ENCODE measurements around the gene SPTBN5. TPM values are rescaled to one million over a fixed set of nuclear protein-coding genes. Genes with fewer than 3 reads are reported as not detected.

Gene SPTBN5
- total RNA-seq, 2 experiments from 2014 or later: 0.11 to 0.14 TPM

- Mint-ChIP-seq H3K4me1 (ENCODE audit: low read depth) (peaks cover 4% of the 10 kb centered on the region), H3K4me3 (no peak overlapping the region), H3K27ac (no peak overlapping the region), H3K9me3 (no peaks in the 10 kb centered on the region), H3K27me3 (peaks cover 14% of the 10 kb centered on the region), H3K36me3 (ENCODE audit: low read depth) (no peaks in the 10 kb centered on the region)
- ChIA-PET CTCF (interaction anchor here (1.3 kb wide), 1 partner anchor 18 kb away, joined by 3 read pairs; no protein-coding TSS in a partner anchor), POLR2A (interaction anchor here (2.0 kb wide), 1 partner anchor 14 kb away, joined by 5 read pairs; no protein-coding TSS in a partner anchor)
- DNase-seq (no peak), ATAC-seq (no peak)
- intact Hi-C loops (cut with micrococcal nuclease): no loop called here
- no peak for TF ChIP-seq CTCF (IDR thresholded peaks at IDR 0.05)
Observed at GRCh38 chr15:41880156-41880877, 13.5 kb downstream of the SPTBN5 start.

GRCh38 chr15:41879321-41879845 lies 14.5 kb downstream of the SPTBN5 start:
- peaks cover 14% of the 10 kb centered on the region for H3K27me3 Mint-ChIP-seq
- DNase-seq (no peak), ATAC-seq (no peak)
- no peaks in the 10 kb centered on the region for H3K36me3 Mint-ChIP-seq (ENCODE audit: low read depth)
- H3K9me3 Mint-ChIP-seq: no peaks in the 10 kb centered on the region
- H3K4me3 Mint-ChIP-seq: no peak overlapping the region
- POLR2A ChIA-PET: no interaction called here
- CTCF ChIA-PET: no interaction called here
- intact Hi-C loops (cut with micrococcal nuclease): no loop called here
- TF ChIP-seq CTCF (IDR thresholded peaks at IDR 0.05): no peak
- no peak overlapping the region for H3K27ac Mint-ChIP-seq
- H3K4me1 Mint-ChIP-seq (ENCODE audit: low read depth): peaks cover 4% of the 10 kb centered on the region

- H3K9me3 Mint-ChIP-seq: no peaks in the 10 kb centered on the region
- ChIA-PET CTCF (no interaction called here), POLR2A (no interaction called here)
- ATAC-seq (no peak), DNase-seq (no peak)
- H3K27me3 Mint-ChIP-seq: peaks cover 14% of the 10 kb centered on the region
- H3K4me1 Mint-ChIP-seq (ENCODE audit: low read depth): peaks cover 4% of the 10 kb centered on the region
- H3K4me3 Mint-ChIP-seq: no peak overlapping the region
- intact Hi-C loops (cut with micrococcal nuclease): no loop called here
- no peaks in the 10 kb centered on the region for H3K36me3 Mint-ChIP-seq (ENCODE audit: low read depth)
- H3K27ac Mint-ChIP-seq: no peak overlapping the region
- no peak for TF ChIP-seq CTCF (IDR thresholded peaks at IDR 0.05)
Observed at GRCh38 chr15:41878355-41878699, 15.5 kb downstream of the SPTBN5 start.

- POLR2A ChIA-PET: no interaction called here
- H3K27ac Mint-ChIP-seq: no peak overlapping the region
- no peak for DNase-seq
Observed at GRCh38 chr15:41877631-41878354, 16.1 kb downstream of the SPTBN5 start.

More at GRCh38 chr15:41877631-41878354, 16.1 kb downstream of the SPTBN5 start:
- CTCF ChIA-PET: no interaction called here
- no peaks in the 10 kb centered on the region for H3K9me3 Mint-ChIP-seq
- no peaks in the 10 kb centered on the region for H3K36me3 Mint-ChIP-seq (ENCODE audit: low read depth)
- ATAC-seq: no peak
- H3K27me3 Mint-ChIP-seq: peaks cover 13% of the 10 kb centered on the region
- no peak overlapping the region for H3K4me3 Mint-ChIP-seq
- intact Hi-C loops (cut with micrococcal nuclease): no loop called here
- no peak for TF ChIP-seq CTCF (IDR thresholded peaks at IDR 0.05)
- peaks cover 4% of the 10 kb centered on the region for H3K4me1 Mint-ChIP-seq (ENCODE audit: low read depth)
